HTR-8/SVneo (cell line): ENCODE measurements around the gene RSAD1.
"Not testable (repeated sequence)": the region's sequence is repeated elsewhere in the genome, so short reads cannot be mapped to it uniquely, and the experiment has no call there.

Experiments used
- DNase-seq: peaks from one replicate; pipeline ENCODE4 v3.0.0; 2011; ENCODE audit warnings: low spot score, mixed read lengths; ENCODE audit not compliant: insufficient read length
- FAIRE-seq: peaks from 2 replicates; lab custom pipeline; 2011; peaks lifted over from hg19 to GRCh38; lab: Jason Lieb, UNC

The RSAD1 gene

DNA sequence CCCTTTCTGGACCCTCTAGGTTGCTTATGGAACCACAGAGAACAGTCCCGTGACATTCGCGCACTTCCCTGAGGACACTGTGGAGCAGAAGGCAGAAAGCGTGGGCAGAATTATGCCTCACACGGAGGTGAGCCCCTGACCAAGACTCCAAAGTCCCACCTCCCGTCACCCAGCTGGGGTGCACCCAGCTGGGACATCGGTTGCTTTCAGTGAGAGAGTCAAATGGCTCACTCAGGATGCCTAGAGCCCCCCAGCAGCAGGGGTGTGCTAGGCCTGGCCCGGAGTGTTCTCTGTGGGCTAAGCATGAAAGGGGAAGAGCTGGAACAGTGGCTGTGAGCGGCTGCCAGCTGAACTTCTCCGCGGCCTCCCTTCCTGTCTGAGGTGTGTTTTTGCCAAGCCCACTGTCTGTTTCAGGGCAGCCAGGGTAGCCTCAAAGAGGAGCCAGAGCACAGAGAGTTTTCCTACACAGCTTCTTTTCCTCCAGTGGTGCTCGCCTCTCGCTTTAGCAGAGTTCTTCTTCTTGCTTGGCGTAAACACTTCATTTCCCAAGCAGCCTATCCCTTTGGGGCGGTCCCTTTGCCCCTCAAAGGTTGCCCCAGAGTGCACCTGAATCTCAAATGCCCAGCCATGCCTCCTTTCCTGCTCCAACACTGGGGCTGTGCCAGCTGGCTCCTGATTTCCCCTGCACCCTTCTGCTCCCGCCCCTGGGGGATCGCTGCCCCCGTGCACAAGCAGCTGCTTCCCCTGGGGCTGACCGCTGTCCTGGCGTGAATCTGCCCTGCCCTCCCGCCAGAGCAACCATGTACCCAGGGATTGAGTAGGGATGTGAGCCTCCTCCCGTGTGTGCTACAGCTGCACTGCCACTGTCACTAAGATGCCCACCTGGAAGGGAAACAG, 7.4 kb upstream of the RSAD1 start:
- DNase-seq (no peak), FAIRE-seq (peak; percentile 69)

GRCh38 chr17:50472286-50472685, 6.4 kb upstream of the RSAD1 start:
- FAIRE-seq: peak; percentile 62
- DNase-seq: no peak

DNA sequence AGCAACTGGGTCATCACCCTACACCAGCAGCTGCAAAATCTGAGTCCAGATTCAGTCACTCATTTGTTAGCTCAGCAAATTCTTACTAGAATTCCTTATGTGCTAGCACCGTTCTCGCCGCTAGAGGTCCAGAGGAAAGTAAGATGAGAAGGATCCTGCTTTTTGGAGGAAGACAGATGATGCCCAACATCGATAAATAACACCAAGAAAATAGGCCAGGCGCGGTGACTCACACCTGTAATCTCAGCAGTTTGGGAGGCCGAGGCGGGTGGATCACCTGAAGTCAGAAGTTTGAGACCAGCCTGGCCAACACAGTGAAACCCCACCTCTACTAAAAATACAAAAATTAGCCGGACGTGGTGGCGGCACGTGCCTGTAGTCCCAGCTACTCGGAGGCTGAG, 5.9 kb upstream of the RSAD1 start:
- not testable (repeated sequence) for DNase-seq, FAIRE-seq

DNA sequence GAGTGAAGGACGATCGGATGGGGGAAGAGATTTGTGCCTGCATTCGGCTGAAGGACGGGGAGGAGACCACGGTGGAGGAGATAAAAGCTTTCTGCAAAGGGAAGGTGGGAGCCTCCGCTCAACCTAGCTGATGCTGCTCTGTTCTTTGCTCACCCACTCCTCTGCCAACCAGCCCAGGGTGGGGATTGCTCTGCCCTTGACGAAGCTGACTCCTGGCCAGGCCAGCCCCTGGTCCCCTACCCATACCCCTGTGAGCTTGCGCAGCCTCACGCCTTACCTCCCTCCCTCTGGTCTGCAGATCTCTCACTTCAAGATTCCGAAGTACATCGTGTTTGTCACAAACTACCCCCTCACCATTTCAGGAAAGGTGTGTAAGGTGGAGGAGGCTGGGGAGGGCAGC, 4.8 kb upstream of the RSAD1 start:
- no peak for FAIRE-seq
- no peak for DNase-seq

GRCh38 chr17:50474523-50474922, 4.1 kb upstream of the RSAD1 start:
- DNase-seq (no peak), FAIRE-seq (no peak)

DNA sequence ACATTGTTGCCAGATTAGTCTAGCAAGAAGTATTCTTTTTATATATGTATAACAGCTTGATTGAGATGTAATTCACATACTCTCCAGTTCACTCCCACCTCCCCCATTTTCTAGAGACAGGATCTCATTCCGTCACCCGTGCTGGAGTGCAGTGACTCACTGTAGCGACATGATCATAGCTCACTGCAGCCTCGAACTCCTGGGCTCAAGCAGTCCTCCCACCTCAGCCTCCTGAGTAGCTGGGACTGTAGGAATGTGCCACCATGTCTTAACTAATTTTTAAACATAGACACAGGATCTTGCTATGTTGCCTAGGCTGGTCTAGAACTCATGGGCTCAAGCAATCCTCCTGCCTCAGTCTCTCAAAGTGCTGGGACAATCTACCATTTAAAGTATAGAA, 3.3 kb upstream of the RSAD1 start:
- FAIRE-seq (no peak), DNase-seq (no peak)

GRCh38 chr17:50475775-50476544, 2.7 kb upstream of the RSAD1 start:
- not testable (repeated sequence) for DNase-seq, FAIRE-seq

DNA sequence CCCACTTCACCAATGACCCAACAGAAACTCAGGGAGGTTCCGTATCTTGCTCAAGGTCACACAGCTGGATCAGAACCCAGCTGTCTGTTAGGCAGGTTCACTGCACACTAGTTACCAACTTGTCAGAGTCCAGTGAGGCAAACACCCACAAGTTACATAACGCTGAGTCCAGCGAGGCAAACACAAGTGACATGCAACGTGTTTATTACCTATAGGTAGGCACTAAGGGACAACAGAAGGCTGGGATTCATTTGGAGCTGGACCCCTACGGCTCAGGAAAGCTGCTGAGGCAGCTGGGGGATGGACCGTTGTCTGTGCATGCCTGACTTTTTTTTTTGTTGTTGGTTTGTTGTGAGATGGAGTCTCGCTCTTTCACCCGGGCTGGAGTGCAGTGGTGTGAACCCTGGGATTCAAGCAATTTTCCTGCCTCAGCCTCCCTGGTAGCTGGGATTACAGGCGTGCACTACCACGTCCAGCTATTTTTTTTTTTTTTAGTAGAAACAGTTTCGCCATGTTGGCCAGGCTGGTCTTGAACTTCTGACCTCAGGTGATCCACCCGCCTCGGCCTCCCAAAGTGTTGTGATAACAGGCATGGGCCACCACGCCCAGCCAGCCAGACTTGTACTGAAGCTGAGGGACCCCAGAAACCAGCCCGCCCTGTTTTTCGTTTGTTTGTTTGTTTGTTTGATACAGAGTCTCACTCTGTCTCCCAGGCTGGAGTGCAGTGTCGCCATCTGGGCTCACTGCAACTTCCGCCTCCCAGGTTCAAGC, 1.9 kb upstream of the RSAD1 start:
- no peak for FAIRE-seq
- no peak for DNase-seq

GRCh38 chr17:50477976-50478375, 684 bp upstream of the RSAD1 start:
- DNase-seq (no peak), FAIRE-seq (peak; percentile 59)

GRCh38 chr17:50479522-50480141, 972 bp downstream of the RSAD1 start:
- FAIRE-seq (peak; percentile 87), DNase-seq (peak; percentile 95)

GRCh38 chr17:50480142-50480764, 1.6 kb downstream of the RSAD1 start:
- no peak for DNase-seq
- peak; percentile 51 for FAIRE-seq

DNA sequence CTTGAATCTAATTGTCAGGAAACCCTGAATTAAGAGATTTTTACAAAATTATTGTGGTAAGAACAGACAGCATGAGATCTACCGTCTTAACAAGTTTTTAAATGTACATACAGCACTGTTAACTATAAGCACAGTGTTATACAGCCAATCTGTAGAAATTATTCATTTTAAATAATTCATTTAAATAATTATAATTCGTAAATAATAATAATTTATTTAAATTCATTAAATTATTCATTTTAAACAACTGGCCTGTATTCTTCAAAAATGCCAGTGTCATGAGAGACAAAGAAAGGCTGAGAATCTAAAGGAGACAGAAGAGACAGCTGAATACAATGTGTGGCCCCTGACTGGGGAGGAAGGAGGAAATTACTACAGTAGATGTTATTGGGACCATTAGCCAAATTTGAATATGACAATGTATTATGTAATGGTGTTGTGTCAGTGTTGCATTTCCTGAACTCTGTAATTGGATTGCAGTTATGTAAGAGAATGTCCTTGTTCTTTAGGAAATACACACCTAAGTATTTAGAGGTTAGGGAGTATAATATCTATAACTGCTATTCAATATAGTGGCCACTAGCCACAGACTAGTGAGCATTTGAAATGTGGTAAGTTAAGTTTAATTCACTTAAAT, 2.3 kb downstream of the RSAD1 start:
- DNase-seq (no peak), FAIRE-seq (no peak)

DNA sequence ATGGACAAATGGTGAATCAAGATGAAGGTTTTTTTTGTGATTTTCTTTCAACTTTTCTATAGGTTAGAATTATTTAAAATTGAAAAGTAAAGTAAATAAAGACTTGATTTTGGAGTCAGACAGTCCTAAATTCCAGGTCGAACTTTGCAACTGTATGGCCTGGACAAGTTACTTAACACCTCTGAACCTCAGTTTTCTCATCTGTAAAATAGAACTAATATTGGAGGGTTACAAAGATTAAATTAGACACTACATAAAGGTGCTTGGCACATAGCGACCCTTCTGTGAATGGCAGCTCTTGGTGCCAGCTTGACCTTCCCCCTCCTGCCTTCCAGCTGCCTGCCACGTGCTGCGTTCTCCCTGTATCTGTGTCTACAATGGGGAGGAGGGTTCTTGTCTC, 3.0 kb downstream of the RSAD1 start:
- FAIRE-seq: no peak
- no peak for DNase-seq

- no peak for FAIRE-seq
- DNase-seq: no peak
These were observed 3.5 kb downstream of the RSAD1 start for GRCh38 chr17:50482110-50482509.

GRCh38 chr17:50482516-50482915, 3.9 kb downstream of the RSAD1 start:
- FAIRE-seq (peak; percentile 95), DNase-seq (peak; percentile 97)

- DNase-seq (no peak), FAIRE-seq (no peak)
These were observed 4.6 kb downstream of the RSAD1 start for GRCh38 chr17:50483266-50483665.

- no peak for FAIRE-seq
These were observed 5.9 kb downstream of the RSAD1 start for GRCh38 chr17:50484386-50485155.

More at GRCh38 chr17:50484386-50485155, 5.9 kb downstream of the RSAD1 start:
- no peak for DNase-seq
